B cell (primary cell): ENCODE measurements around the gene UBL4A.

ENCODE experiments used
- CTCF ChIP-seq: fragments of 200-600 bp; IDR thresholded peaks from one replicate; pipeline ENCODE4 v1.8.0; 2022; ENCODE audit warnings: antibody characterized with exemption, mild to moderate bottlenecking
- EZH2 ChIP-seq: IDR thresholded peaks from 2 replicates; pipeline ENCODE4 v1.6.1; 2012; ENCODE audit warnings: borderline replicate concordance, low read depth, mild to moderate bottlenecking, moderate library complexity, low read length; ENCODE audit not compliant: insufficient read depth, poor library complexity, severe bottlenecking

- TF ChIP-seq CTCF = no peak
- TF ChIP-seq EZH2 = no peak
These were observed 33.0 kb upstream of the UBL4A start for GRCh38 chrX:154519389-154519788.
